Upper lobe of left lung (tissue), 6 donors: Measurements from ENCODE around the gene HERPUD2. TPM values are rescaled to one million over a fixed set of nuclear protein-coding genes. Genes with fewer than 3 reads are reported as not detected.
"Not testable (repeated sequence)": the region's sequence is repeated elsewhere in the genome, so short reads cannot be mapped to it uniquely, and the experiment has no call there.

Experiments
- ATAC-seq, 2 donors: fragments of 200-7000 bp; cut with Tn5 transposase; one replicate each; pipeline ENCODE4 v1.9.1; 2022; ENCODE audit warnings: mild to moderate bottlenecking in 2 of 2, moderate library complexity in 2 of 2; ENCODE audit not compliant: low FRiP score in 2 of 2
- DNase-seq, 2 donors: peaks; one replicate each; pipeline ENCODE4 v3.0.0-alpha.2; 2019 to 2020
- H3K27ac ChIP-seq, 4 donors: fragments of 200-600 bp; sonication (generic); one replicate each; pipeline ENCODE4 v1.5.1; 2016 to 2019
- H3K27me3 ChIP-seq, 4 donors: fragments of 200-600 bp; sonication (generic); one replicate each; pipeline ENCODE4 v1.5.1; 2017 to 2019
- H3K36me3 ChIP-seq, 4 donors: fragments of 200-600 bp; sonication (generic); one replicate each; pipeline ENCODE4 v1.5.1; 2016 to 2019
- H3K4me1 ChIP-seq, 4 donors: fragments of 200-600 bp; sonication (generic); one replicate each; pipeline ENCODE4 v1.5.1; 2018 to 2019
- H3K4me3 ChIP-seq, 4 donors: fragments of 200-600 bp; sonication (generic); one replicate each; pipeline ENCODE4 v1.5.1; 2017 to 2019; ENCODE audit warnings: mild to moderate bottlenecking in 2 of 4, moderate library complexity in 1 of 4
- H3K9me3 ChIP-seq, 4 donors: fragments of 200-600 bp; sonication (generic); one replicate each; pipeline ENCODE4 v1.5.1; 2018 to 2019
- EP300 ChIP-seq, 4 donors: sonication (generic); formaldehyde crosslinking; IDR thresholded peaks; one replicate each; pipeline ENCODE4 v1.5.1; 2017; ENCODE audit warnings: antibody characterized with exemption in 4 of 4, control low read depth in 2 of 4
- POLR2A ChIP-seq, 4 donors: fragments of 450-650 bp; IDR thresholded peaks; one replicate each; pipeline ENCODE4 v1.5.1; 2016 to 2017; ENCODE audit warnings: antibody characterized with exemption in 4 of 4, mild to moderate bottlenecking in 2 of 4
- POLR2AphosphoS5 ChIP-seq, 2 donors: sonication (generic); formaldehyde crosslinking; IDR thresholded peaks; one replicate each; pipeline ENCODE4 v1.5.1; 2017; ENCODE audit warnings: antibody characterized with exemption in 2 of 2
- WGBS, 2 donors: methylation state at CpG; one replicate each; pipeline ENCODE4 v1.1.5; 2017 to 2018; 5-methylcytosine and 5-hydroxymethylcytosine counted together
- total RNA-seq, 6 donors: library from RNA; depleted of rRNA in 4 of 6; stranded (reverse); fragments of >200 nt in 4 of 6; gene quantifications; one replicate each; pipeline versions ENCODE4 v1.1.0 to v1.2.1, GENCODE V29; 2016 to 2021
- TF ChIP-seq, protein P1 (sequence below), 6 experiments: fragments of 450-650 bp in 4 of 6; fragments of 200-600 bp in 2 of 6; sonication (generic) in 2 of 6; IDR thresholded peaks; one replicate each; pipeline ENCODE4 v1.5.1; 2016 to 2019; ENCODE audit warnings: antibody characterized with exemption in 6 of 6
- donor health status: DM: no; HTN: no; CAD: no; lungs with moderate emphysema.
- donor health status: DM: no; HTN: yes; CAD: no; lungs with severe emphysema.

HERPUD2 gene
- total RNA-seq, 6 donors from 2014 or later, result 29.6 to 63.9 (median 42.2) TPM

DNA sequence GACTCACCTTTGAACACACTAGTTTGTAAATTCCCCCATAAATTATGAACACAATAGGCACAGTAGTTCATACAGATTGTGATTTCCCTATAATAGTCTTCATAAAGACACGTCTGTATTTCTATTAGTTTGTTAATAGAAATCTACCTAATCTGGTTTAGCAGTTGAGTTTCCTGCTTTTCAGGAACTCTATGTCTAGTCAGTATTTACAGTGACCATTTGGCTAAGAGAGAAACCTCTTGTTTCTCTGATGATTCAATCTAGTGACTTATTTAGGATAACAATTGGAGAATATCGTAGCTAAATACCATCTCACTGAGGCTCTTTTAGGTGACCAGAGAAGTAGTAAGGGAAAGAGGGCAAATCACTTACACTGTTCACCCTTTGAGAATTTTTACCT is 5.9 kb upstream of the HERPUD2 start:
- no peaks in the 10 kb centered on the region for H3K36me3 ChIP-seq
- H3K27ac ChIP-seq, result no peak overlapping the region
- WGBS, 2 donors, result 82 to 85% methylated on average over 2 of the region's 2 CpGs
- ATAC-seq (no peak), DNase-seq (no peak)
- H3K27me3 ChIP-seq, result no peaks in the 10 kb centered on the region
- TF ChIP-seq POLR2AphosphoS5 (IDR thresholded peaks at IDR 0.05), result no peak
- no peak for TF ChIP-seq EP300 (IDR thresholded peaks at IDR 0.05)
- no peak for TF ChIP-seq POLR2A (IDR thresholded peaks at IDR 0.05)
- TF ChIP-seq, protein P1, sequence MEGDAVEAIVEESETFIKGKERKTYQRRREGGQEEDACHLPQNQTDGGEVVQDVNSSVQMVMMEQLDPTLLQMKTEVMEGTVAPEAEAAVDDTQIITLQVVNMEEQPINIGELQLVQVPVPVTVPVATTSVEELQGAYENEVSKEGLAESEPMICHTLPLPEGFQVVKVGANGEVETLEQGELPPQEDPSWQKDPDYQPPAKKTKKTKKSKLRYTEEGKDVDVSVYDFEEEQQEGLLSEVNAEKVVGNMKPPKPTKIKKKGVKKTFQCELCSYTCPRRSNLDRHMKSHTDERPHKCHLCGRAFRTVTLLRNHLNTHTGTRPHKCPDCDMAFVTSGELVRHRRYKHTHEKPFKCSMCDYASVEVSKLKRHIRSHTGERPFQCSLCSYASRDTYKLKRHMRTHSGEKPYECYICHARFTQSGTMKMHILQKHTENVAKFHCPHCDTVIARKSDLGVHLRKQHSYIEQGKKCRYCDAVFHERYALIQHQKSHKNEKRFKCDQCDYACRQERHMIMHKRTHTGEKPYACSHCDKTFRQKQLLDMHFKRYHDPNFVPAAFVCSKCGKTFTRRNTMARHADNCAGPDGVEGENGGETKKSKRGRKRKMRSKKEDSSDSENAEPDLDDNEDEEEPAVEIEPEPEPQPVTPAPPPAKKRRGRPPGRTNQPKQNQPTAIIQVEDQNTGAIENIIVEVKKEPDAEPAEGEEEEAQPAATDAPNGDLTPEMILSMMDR (IDR thresholded peaks at IDR 0.05), result no peak
- H3K4me3 ChIP-seq, result no peak overlapping the region
- H3K4me1 ChIP-seq, result peaks cover under 1 to 6% (median 2%) of the 10 kb centered on the region in 4 donors
- H3K9me3 ChIP-seq, result no peaks in the 10 kb centered on the region

DNA sequence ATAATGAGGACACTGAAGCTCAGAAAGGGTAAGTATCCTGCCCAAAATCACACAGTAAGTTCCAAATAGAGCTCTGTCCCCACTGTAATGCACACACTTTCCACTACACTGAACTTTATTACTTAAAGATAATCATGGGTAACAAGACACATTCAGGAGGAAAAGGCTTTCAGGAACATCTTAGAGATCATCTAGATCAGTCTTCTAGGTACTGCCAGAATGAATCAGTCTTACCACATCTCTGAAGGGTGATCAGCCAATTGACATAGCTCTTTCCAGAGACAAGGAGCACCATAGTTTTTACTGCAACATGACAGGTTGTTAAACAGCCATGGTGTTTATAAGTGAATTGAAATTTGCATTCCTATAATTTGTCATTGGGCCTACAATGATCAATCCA is 5.4 kb upstream of the HERPUD2 start:
- H3K27me3 ChIP-seq, result no peaks in the 10 kb centered on the region
- TF ChIP-seq EP300 (IDR thresholded peaks at IDR 0.05), result no peak
- TF ChIP-seq POLR2AphosphoS5 (IDR thresholded peaks at IDR 0.05), result no peak
- no peak for TF ChIP-seq POLR2A (IDR thresholded peaks at IDR 0.05)
- DNase-seq (no peak), ATAC-seq (no peak)
- no peak overlapping the region for H3K27ac ChIP-seq
- no peaks in the 10 kb centered on the region for H3K36me3 ChIP-seq
- H3K4me1 ChIP-seq, result peaks cover 4 to 11% (median 5%) of the 10 kb centered on the region in 4 donors
- no peak overlapping the region for H3K4me3 ChIP-seq
- H3K9me3 ChIP-seq, result no peaks in the 10 kb centered on the region

DNA sequence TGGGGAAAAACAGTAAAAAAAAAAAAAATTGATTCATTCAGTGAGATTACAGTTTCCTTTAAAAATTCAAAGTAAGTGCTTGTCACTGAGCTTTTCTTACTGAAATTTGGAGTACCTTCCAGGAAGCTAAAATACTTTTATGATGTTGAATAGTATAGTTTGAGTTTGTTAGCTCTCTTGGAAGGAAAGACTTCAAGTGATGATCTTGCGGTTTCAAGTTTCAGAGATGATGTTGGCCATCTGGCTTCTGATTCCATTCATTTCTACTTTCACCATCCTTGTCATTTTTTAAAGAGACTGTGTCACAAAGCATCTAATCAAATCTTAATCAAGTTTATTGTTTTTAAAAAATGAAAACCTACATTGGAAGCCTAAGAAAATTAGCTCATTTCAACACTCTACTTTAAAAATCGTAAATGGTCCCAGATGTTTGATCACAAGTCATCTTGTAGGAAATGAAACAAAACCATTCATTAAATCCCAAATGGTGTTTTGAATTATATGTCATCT is 4.9 kb upstream of the HERPUD2 start:
- no peaks in the 10 kb centered on the region for H3K36me3 ChIP-seq
- ATAC-seq, result no peak
- 81 to 89% methylated on average over 2 of the region's 2 CpGs for WGBS, 2 donors

DNA sequence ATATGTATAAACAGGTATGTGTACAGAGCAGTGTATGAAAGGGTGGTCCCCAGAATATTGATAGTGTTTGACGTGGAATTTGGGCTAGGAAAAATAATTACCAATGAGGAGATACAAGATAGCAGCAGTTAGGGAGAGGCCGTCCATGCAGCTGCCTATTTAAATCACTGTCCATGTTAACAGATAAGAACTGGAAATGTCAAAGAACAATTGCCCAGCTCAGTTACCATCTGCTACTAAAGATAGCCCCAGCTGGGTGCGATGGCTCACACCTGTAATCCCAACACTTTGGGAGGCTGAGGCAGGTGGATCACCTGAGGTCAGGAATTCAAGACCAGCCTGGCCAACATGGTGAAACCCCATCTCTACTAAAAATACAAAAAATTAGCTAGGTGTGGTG is 3.4 kb upstream of the HERPUD2 start:
- not testable (repeated sequence) for ATAC-seq

More for the DNA sequence above, 4.9 kb upstream of the HERPUD2 start:
- no peak for TF ChIP-seq POLR2AphosphoS5 (IDR thresholded peaks at IDR 0.05)
- TF ChIP-seq, protein P1 (IDR thresholded peaks at IDR 0.05), result no peak
- no peak for TF ChIP-seq EP300 (IDR thresholded peaks at IDR 0.05)
- TF ChIP-seq POLR2A (IDR thresholded peaks at IDR 0.05), result no peak
- H3K4me1 ChIP-seq, result peaks cover 4 to 12% (median 5%) of the 10 kb centered on the region in 4 donors
- H3K4me3 ChIP-seq, result no peak overlapping the region
- no peaks in the 10 kb centered on the region for H3K9me3 ChIP-seq
- no peak overlapping the region for H3K27ac ChIP-seq
- DNase-seq, result no peak
- H3K27me3 ChIP-seq, result no peaks in the 10 kb centered on the region

DNA sequence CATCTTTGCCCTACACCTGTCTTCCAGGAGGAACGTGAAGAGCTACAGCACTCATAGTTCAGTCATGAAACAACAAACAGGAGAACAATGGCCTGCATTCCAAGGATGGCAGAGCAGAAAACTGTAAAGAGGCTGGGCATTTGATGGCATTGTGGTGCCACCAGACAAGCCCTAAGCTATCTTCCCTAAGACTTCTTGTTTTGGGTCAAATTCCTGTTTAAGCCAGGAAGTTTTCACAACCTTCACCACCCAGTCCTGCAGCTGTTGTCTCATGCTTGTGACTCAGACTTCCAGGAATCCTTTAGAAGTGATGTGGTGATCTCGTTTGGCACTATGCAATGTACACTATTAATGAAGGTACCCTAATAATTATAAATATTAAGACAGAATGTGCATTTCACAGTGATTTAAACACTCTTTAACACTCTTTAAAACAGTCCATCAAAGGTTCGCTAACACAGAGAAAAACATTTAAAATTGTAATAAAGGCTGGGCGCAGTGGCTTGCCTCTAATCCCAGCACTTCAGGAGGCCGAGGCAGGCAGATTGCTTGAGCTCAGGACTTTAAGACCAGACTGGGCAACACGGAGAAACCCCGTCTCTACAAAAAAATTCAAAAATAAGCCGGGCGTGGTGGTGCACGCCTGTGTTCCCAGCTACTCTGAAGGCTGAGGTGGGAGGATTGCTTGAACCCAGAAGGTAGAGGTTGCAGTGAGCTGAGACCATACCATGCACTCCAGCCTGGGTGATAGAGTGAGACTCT is 2.7 kb upstream of the HERPUD2 start:
- Histone ChIP-seq H3K4me3 (no peak overlapping the region), H3K36me3 (no peaks in the 10 kb centered on the region), H3K27ac (no peak overlapping the region), H3K27me3 (no peaks in the 10 kb centered on the region), H3K4me1 (peaks cover 14 to 24% (median 17%) of the 10 kb centered on the region in 4 donors), H3K9me3 (no peaks in the 10 kb centered on the region)
- 85 to 89% methylated on average over 10 of the region's 10 CpGs for WGBS, 2 donors
- no peak for DNase-seq
- no peak for ATAC-seq
- TF ChIP-seq, protein P1 (IDR thresholded peaks at IDR 0.05), result no peak
- TF ChIP-seq EP300 (IDR thresholded peaks at IDR 0.05), result no peak
- TF ChIP-seq POLR2A (IDR thresholded peaks at IDR 0.05), result no peak
- no peak for TF ChIP-seq POLR2AphosphoS5 (IDR thresholded peaks at IDR 0.05)

More for the DNA sequence above, 3.4 kb upstream of the HERPUD2 start:
- H3K27ac ChIP-seq, H3K9me3 ChIP-seq, H3K36me3 ChIP-seq, DNase-seq, H3K27me3 ChIP-seq, H3K4me3 ChIP-seq: not testable (repeated sequence)
- 79 to 92% methylated on average over 3 of the region's 3 CpGs for WGBS, 2 donors
- H3K4me1 ChIP-seq, result peaks cover 8 to 18% (median 10%) of the 10 kb centered on the region in 4 donors
